ENCODE results near the gene RAD51B. TPM values are rescaled to one million over a fixed set of nuclear protein-coding genes. Genes with fewer than 3 reads are reported as not detected.

The RAD51B gene
- total and polyA plus RNA-seq, 4 experiments from 2014 or later = 22.0 to 35.7 (median 31.4) TPM

DNA sequence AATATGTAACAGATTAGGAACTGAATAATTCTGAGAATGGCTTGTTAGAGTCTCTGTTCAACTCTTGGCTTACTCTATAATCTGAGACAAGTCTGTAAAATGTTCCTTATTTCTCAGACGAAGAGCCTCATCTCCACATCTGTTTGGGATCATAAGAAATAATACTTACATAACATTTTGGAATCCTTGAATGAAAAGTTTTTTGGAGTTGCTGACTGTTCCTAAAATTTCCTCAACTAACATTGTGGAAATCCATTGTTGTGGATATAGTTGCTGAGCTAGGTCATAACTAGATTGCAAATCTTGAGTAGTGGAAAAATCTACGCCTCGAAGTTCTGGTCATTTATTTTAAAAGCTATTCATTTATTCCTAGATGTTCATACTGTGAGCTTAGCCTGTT lies 570.4 kb downstream of the RAD51B start:
- POLR2A ChIA-PET (ENCODE audit: partially characterized antibody) = interaction anchor here (1.1 kb wide), 1 partner anchor 15 kb away, joined by 3 read pairs; no protein-coding TSS in a partner anchor
- Mint-ChIP-seq H3K27ac (no peak overlapping the region), H3K9me3 (no peaks in the 10 kb centered on the region), H3K36me3 (peaks cover 0 to 5% of the 10 kb centered on the region in 2 donors), H3K4me3 (no peak overlapping the region), H3K27me3 (no peaks in the 10 kb centered on the region), H3K4me1 (peaks cover 0 to 7% (median 4%) of the 10 kb centered on the region in 4 donors)
- intact Hi-C loops (cut with micrococcal nuclease) = no loop called here
- no peak for DNase-seq
- no peak overlapping the region for H3K27ac ChIP-seq (ENCODE audit: low read depth, low read length)
- no peaks in the 10 kb centered on the region for H3K27me3 ChIP-seq (ENCODE audit: insufficient read depth, low read length)
- H3K4me3 ChIP-seq (ENCODE audit: low read length in 2 of 2) = no peak overlapping the region
- H3K36me3 ChIP-seq (ENCODE audit: insufficient read depth, low read length) = no peaks in the 10 kb centered on the region
- no peaks in the 10 kb centered on the region for H3K9me3 ChIP-seq (ENCODE audit: control insufficient read depth in 1 of 2, low read length in 2 of 2)
- no peaks in the 10 kb centered on the region for H3K4me1 ChIP-seq (ENCODE audit: insufficient read depth, low read length)
- CTCF ChIA-PET (ENCODE audit: partially characterized antibody) = interaction anchor here (0.7 kb wide), 1 partner anchor 9 kb away, joined by 3 read pairs; no protein-coding TSS in a partner anchor

DNA sequence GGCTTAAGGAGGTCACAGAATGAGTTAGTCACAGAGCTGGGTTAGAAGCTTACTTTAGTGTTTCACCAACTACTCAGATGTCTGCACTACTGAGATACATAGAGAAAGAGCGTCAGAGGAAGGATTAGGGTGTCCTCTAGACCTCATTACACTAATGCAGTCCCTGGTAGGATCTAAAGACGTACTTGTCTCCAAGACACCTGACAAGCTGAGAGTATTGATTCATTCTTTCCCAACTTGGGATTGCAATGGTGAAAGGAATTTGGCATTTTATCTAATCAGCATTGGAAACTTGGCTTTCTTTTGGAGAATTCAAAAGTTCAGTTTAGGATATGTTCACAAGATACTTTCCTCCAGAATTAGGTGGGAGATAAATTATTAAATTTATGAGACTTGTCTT lies 571.2 kb downstream of the RAD51B start:
- Mint-ChIP-seq H3K9me3 (no peaks in the 10 kb centered on the region), H3K4me3 (no peak overlapping the region), H3K4me1 (peaks cover 0 to 7% (median 4%) of the 10 kb centered on the region in 4 donors), H3K27ac (no peak overlapping the region), H3K27me3 (no peaks in the 10 kb centered on the region), H3K36me3 (peaks cover 0 to 13% of the 10 kb centered on the region in 2 donors)
- no peaks in the 10 kb centered on the region for H3K9me3 ChIP-seq (ENCODE audit: control insufficient read depth in 1 of 2, low read length in 2 of 2)
- H3K36me3 ChIP-seq (ENCODE audit: insufficient read depth, low read length) = no peaks in the 10 kb centered on the region
- H3K27me3 ChIP-seq (ENCODE audit: insufficient read depth, low read length) = no peaks in the 10 kb centered on the region
- POLR2A ChIA-PET (ENCODE audit: partially characterized antibody) = interaction anchor here (1.1 kb wide), 1 partner anchor 13 kb away, joined by 3 read pairs; no protein-coding TSS in a partner anchor
- intact Hi-C loops (cut with micrococcal nuclease) = no loop called here
- no peak overlapping the region for H3K4me3 ChIP-seq (ENCODE audit: low read length in 2 of 2)
- no peak for DNase-seq
- no peaks in the 10 kb centered on the region for H3K4me1 ChIP-seq (ENCODE audit: insufficient read depth, low read length)
- H3K27ac ChIP-seq (ENCODE audit: low read depth, low read length) = no peak overlapping the region
- CTCF ChIA-PET (ENCODE audit: partially characterized antibody) = interaction anchor here (0.7 kb wide), 1 partner anchor 9 kb away, joined by 3 read pairs; no protein-coding TSS in a partner anchor

DNA sequence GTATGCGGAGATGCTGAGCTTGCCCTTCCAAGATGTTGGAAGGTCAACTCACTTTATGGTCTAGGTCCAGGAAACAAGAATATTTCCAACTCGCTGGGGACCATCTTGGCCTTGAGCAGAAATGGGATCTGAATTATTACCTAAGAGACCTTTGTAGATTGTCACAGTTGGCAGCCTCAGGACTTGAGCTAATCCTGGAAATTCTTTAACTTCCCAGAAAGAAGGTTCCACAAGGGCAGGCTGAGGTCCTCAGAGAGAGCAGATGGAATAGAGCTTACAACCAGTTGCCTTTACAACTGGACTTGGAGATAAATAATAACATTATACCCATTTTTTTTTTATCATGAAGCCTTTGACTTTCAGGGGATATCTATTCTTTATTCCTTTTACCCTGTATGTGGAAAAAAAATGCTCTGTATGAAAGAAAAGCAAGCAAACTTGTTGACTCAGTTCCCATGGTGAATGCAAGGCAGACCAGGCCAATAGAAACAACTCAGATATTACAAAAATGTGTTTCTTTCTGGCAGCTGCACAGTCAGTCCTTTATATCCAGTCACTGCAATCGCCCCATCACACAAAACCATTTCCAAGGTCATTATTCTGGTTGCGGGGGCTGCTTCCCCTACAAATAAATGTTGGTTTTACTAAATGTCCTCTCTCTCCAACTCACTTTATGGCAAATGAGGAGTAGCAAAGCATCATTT lies 571.9 kb downstream of the RAD51B start:
- H3K9me3 Mint-ChIP-seq = no peaks in the 10 kb centered on the region
- H3K27ac ChIP-seq (ENCODE audit: low read depth, low read length) = no peak overlapping the region
- no peak overlapping the region for H3K27ac Mint-ChIP-seq
- H3K9me3 ChIP-seq (ENCODE audit: control insufficient read depth in 1 of 2, low read length in 2 of 2) = no peaks in the 10 kb centered on the region
- H3K36me3 Mint-ChIP-seq = peaks cover 0 to 16% of the 10 kb centered on the region in 2 donors
- CTCF ChIA-PET (ENCODE audit: partially characterized antibody) = no interaction called here
- POLR2A ChIA-PET (ENCODE audit: partially characterized antibody) = interaction anchor here (1.1 kb wide), 1 partner anchor 14 kb away, joined by 3 read pairs; no protein-coding TSS in a partner anchor
- intact Hi-C loops (cut with micrococcal nuclease) = no loop called here
- peaks cover 0 to 7% (median 4%) of the 10 kb centered on the region in 4 donors for H3K4me1 Mint-ChIP-seq
- no peak overlapping the region for H3K4me3 Mint-ChIP-seq
- H3K4me3 ChIP-seq (ENCODE audit: low read length in 2 of 2) = no peak overlapping the region
- H3K36me3 ChIP-seq (ENCODE audit: insufficient read depth, low read length) = no peaks in the 10 kb centered on the region
- no peak for DNase-seq
- H3K27me3 ChIP-seq (ENCODE audit: insufficient read depth, low read length) = no peaks in the 10 kb centered on the region
- H3K4me1 ChIP-seq (ENCODE audit: insufficient read depth, low read length) = no peaks in the 10 kb centered on the region
- H3K27me3 Mint-ChIP-seq = no peaks in the 10 kb centered on the region

DNA sequence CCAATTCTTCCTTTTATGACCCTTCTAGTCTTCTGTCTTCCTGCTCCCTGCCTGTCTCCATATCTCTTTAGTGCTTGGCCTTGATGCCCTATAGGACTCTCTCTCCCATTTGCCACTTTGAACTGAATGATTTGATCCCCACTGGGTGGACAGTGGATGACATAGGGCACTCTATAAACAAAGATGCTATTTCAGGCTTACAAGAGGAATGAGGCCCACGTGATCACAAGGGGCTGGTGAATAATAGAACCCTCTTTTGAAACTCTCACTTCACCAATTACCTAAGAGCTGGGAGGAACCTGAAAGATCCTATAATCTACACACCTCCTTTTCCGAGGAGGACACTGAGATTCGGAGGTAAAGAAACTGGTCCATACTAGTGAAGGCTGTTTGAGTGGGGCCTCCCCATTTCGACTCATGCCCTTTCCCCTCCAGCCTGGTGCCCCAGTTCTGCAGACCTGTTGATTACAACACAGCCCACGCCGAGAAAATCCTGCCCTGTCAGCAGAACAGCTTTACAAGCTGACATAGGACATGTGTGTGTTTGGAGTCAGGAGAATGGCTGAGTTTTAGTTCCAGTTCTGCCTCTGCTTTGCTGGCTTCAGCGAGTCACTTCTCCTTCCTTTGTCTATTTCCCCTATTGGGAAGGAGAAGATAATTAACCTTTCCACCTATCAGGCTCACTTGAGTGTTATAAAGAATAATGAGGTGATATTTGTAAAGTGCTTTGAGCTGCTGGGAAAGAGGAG lies 573.0 kb downstream of the RAD51B start:
- Histone ChIP-seq H3K9me3 (ENCODE audit: control insufficient read depth in 1 of 2, low read length in 2 of 2) (no peaks in the 10 kb centered on the region), H3K36me3 (ENCODE audit: insufficient read depth, low read length) (no peaks in the 10 kb centered on the region), H3K27me3 (ENCODE audit: insufficient read depth, low read length) (no peaks in the 10 kb centered on the region), H3K4me1 (ENCODE audit: insufficient read depth, low read length) (no peaks in the 10 kb centered on the region), H3K27ac (ENCODE audit: low read depth, low read length) (no peak overlapping the region), H3K4me3 (ENCODE audit: low read length in 2 of 2) (no peak overlapping the region)
- POLR2A ChIA-PET (ENCODE audit: partially characterized antibody) = interaction anchor here (1.0 to 1.7 kb wide), 2 partner anchors 11 to 15 kb away, joined by 3 to 6 read pairs; no protein-coding TSS in a partner anchor
- peaks cover 0 to 16% of the 10 kb centered on the region in 2 donors for H3K36me3 Mint-ChIP-seq
- H3K27me3 Mint-ChIP-seq = no peaks in the 10 kb centered on the region
- no peaks in the 10 kb centered on the region for H3K9me3 Mint-ChIP-seq
- H3K27ac Mint-ChIP-seq = peak overlapping the region in 4 of 7 donors; percentile 16 to 59 (median 38)
- no peak overlapping the region for H3K4me3 Mint-ChIP-seq
- intact Hi-C loops (cut with micrococcal nuclease) = no loop called here
- DNase-seq = no peak
- peaks cover 0 to 7% (median 4%) of the 10 kb centered on the region in 4 donors for H3K4me1 Mint-ChIP-seq
- CTCF ChIA-PET (ENCODE audit: partially characterized antibody) = interaction anchor here (1.1 kb wide), 1 partner anchor 114 kb away, joined by 3 read pairs; no protein-coding TSS in a partner anchor

DNA sequence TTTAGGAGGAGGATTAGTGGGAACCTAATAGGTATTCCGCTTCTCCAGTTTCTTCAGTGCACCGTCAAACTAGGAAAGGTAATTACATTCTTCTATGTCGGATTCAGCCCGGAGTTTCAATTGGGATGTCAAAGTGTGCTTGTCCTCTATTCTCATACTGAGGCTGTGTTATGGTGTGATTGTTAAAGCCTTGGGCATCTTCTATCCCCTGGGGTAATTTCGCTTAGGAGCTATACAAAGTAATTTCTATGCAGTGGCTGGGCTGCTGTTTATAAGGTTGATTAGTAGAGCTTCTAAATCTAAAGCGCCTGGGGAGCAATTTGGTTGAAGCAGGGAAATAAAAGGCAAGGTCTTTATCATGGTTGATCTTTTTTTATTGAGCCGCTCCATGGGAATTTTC lies 573.7 kb downstream of the RAD51B start:
- peak overlapping the region in 2 of 7 donors; percentile 24 to 44 for H3K27ac Mint-ChIP-seq
- H3K27ac ChIP-seq (ENCODE audit: low read depth, low read length) = no peak overlapping the region
- H3K27me3 ChIP-seq (ENCODE audit: insufficient read depth, low read length) = no peaks in the 10 kb centered on the region
- no peaks in the 10 kb centered on the region for H3K36me3 ChIP-seq (ENCODE audit: insufficient read depth, low read length)
- H3K9me3 Mint-ChIP-seq = no peaks in the 10 kb centered on the region
- no peak overlapping the region for H3K4me3 ChIP-seq (ENCODE audit: low read length in 2 of 2)
- H3K4me3 Mint-ChIP-seq = no peak overlapping the region
- H3K27me3 Mint-ChIP-seq = no peaks in the 10 kb centered on the region
- H3K4me1 ChIP-seq (ENCODE audit: insufficient read depth, low read length) = no peaks in the 10 kb centered on the region
- intact Hi-C loops (cut with micrococcal nuclease) = no loop called here
- H3K4me1 Mint-ChIP-seq = peaks cover 0 to 7% (median 4%) of the 10 kb centered on the region in 4 donors
- peaks cover 0 to 15% of the 10 kb centered on the region in 2 donors for H3K36me3 Mint-ChIP-seq
- no peak for DNase-seq
- no peaks in the 10 kb centered on the region for H3K9me3 ChIP-seq (ENCODE audit: control insufficient read depth in 1 of 2, low read length in 2 of 2)
- ChIA-PET CTCF (ENCODE audit: partially characterized antibody) (interaction anchor here (1.1 kb wide), 2 partner anchors 18 to 113 kb away, joined by 3 read pairs; no protein-coding TSS in a partner anchor), POLR2A (ENCODE audit: partially characterized antibody) (interaction anchor here (1.0 to 1.7 kb wide), 2 partner anchors 10 to 16 kb away, joined by 3 to 6 read pairs; no protein-coding TSS in a partner anchor)

DNA sequence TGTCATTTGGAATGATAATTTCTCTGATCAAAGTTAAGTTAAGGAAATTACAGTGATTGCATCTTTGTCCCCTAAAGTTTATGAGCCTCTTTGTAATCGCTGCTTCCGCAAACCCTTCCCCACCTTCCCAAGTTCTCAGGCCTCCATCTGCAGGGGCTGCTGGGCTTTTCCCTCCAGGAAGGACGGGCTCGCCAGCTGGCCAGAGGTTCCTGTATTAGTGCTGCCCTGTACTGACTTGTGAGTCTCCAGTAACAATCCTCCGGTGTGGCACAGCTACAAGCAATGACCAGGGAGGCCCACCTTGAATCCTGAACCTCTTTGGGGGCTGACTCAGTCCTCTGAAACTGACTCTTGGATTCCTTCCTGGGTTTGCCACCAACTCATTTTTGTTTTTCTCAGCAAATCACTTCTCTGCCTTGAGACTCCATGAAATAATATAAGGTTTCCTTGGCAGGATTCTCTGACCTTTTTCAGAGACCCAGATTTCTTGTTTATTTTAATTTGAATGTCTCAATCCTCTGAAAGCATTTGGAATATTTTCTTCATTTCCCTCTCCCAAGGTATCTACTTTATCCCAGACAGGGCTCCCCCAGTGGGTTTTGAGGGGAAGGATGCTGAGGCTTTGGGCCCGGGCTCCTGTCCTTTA lies 574.7 kb downstream of the RAD51B start:
- H3K4me3 ChIP-seq (ENCODE audit: low read length in 2 of 2) = no peak overlapping the region
- H3K36me3 ChIP-seq (ENCODE audit: insufficient read depth, low read length) = no peaks in the 10 kb centered on the region
- intact Hi-C loops (cut with micrococcal nuclease) = no loop called here
- no peaks in the 10 kb centered on the region for H3K4me1 ChIP-seq (ENCODE audit: insufficient read depth, low read length)
- DNase-seq = no peak
- no peaks in the 10 kb centered on the region for H3K27me3 Mint-ChIP-seq
- peaks cover 0 to 11% of the 10 kb centered on the region in 2 donors for H3K36me3 Mint-ChIP-seq
- ChIA-PET CTCF (ENCODE audit: partially characterized antibody) (interaction anchor here (1.1 kb wide), 1 partner anchor 19 kb away, joined by 3 read pairs; no protein-coding TSS in a partner anchor), POLR2A (ENCODE audit: partially characterized antibody) (interaction anchor here (1.7 kb wide), 1 partner anchor 9 kb away, joined by 6 read pairs; no protein-coding TSS in a partner anchor)
- no peaks in the 10 kb centered on the region for H3K27me3 ChIP-seq (ENCODE audit: insufficient read depth, low read length)
- no peak overlapping the region for H3K4me3 Mint-ChIP-seq
- H3K4me1 Mint-ChIP-seq = peaks cover 0 to 7% (median 5%) of the 10 kb centered on the region in 4 donors
- H3K27ac ChIP-seq (ENCODE audit: low read depth, low read length) = no peak overlapping the region
- H3K27ac Mint-ChIP-seq = peak overlapping the region in 3 of 7 donors; percentile 9 to 40 (median 30)
- H3K9me3 Mint-ChIP-seq = no peaks in the 10 kb centered on the region
- no peaks in the 10 kb centered on the region for H3K9me3 ChIP-seq (ENCODE audit: control insufficient read depth in 1 of 2, low read length in 2 of 2)

Data from CD4-positive, alpha-beta memory T cell (primary cell).